COLO829 (cell line): ENCODE measurements around the gene PPEF2.
A peak's percentile ranks its signal among the peaks of the same experiment; 100 is the strongest.
"Not testable (repeated sequence)": the region's sequence is repeated elsewhere in the genome, so short reads cannot be mapped to it uniquely, and the experiment has no call there.

ENCODE experiments used
- DNase-seq: peaks from one replicate; pipeline ENCODE4 v3.0.0; 2012; ENCODE audit warnings: low spot score

The PPEF2 gene, protein sequence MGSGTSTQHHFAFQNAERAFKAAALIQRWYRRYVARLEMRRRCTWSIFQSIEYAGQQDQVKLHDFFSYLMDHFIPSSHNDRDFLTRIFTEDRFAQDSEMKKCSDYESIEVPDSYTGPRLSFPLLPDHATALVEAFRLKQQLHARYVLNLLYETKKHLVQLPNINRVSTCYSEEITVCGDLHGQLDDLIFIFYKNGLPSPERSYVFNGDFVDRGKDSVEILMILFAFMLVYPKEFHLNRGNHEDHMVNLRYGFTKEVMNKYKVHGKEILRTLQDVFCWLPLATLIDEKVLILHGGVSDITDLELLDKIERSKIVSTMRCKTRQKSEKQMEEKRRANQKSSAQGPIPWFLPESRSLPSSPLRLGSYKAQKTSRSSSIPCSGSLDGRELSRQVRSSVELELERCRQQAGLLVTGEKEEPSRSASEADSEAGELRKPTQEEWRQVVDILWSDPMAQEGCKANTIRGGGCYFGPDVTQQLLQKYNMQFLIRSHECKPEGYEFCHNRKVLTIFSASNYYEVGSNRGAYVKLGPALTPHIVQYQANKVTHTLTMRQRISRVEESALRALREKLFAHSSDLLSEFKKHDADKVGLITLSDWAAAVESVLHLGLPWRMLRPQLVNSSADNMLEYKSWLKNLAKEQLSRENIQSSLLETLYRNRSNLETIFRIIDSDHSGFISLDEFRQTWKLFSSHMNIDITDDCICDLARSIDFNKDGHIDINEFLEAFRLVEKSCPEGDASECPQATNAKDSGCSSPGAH

DNA sequence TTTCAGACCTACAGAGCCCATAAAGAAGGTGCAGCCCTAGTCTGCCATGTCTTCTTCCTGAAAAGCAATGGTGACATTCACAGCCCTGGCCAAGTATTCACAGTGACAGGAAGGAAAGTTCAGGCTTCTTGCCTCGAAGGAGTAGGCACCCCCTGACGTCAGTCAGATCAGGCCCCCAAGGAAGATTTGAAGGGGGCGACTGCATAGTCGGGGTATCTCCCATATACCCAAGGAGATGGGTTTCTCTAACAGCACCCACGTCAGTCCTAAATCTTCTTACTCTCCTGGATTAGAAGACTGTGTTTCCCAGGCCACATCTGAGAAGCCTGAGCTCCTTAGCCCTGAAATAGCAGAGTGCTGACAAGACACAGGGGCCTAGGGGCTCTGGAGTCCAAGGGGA lies at the start of gene PPEF2:
TSS of gene PPEF2 (minus strand) at position 101 of the 400 bp plus-strand sequence. CDS start 6,127 bp downstream, outside the sequence.
- no peak for DNase-seq

DNA sequence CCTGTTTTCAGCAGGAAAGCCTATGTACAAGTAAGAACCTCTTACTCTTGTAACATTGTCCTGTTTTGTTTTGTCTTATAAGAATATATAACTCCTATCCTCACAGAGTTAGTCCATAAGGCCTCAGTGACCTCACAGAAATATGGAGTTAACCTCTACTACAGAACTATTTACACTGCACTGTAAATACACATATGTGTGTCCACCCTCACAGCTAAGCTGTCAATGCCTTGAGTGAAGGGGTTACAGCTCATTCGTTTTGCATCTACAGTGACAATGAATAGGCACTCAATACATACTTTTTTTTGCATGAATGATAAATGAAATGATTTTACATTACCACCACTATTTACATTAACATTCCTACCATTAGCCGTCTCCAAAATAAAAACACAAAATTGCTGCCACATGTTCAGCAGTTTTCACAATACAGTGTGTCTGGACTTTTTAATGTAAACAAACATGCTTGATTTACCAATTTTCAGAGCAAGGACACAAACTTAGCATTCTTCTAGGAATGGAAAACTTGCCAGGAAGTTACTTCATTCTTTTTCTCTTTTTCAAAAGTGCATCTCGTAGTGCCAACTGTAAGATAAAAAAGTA lies 48.1 kb upstream of the PPEF2 start:
- DNase-seq, result no peak

DNA sequence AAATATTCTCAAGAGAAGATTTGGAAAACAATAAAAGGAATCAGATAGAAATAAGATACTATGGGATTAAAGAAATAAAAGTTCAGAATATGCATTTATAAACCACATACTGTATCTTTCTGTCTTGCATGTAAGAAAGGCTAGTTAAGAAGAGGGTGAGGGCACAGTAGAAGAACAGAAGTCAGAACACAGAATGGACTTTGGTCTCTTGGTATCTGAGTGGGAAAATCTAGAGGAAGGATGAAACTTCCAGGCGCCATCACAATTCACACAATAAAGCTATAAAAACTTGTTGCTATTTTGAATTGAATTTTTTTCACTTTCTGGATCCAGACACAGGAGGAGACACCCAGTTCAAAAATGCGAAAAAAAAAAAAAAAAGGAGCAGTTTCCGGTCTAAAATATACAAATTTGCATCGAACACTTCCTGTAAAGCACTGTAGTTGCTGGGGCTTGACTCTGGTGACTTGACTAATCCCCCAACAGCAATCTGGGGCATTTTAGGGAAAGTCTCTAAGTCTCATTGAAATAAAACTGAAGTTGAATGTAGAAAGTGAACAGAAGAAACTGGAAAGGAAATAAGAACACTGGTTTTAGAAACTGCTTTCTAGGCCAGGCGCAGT lies 46.7 kb upstream of the PPEF2 start:
- no peak for DNase-seq

DNA sequence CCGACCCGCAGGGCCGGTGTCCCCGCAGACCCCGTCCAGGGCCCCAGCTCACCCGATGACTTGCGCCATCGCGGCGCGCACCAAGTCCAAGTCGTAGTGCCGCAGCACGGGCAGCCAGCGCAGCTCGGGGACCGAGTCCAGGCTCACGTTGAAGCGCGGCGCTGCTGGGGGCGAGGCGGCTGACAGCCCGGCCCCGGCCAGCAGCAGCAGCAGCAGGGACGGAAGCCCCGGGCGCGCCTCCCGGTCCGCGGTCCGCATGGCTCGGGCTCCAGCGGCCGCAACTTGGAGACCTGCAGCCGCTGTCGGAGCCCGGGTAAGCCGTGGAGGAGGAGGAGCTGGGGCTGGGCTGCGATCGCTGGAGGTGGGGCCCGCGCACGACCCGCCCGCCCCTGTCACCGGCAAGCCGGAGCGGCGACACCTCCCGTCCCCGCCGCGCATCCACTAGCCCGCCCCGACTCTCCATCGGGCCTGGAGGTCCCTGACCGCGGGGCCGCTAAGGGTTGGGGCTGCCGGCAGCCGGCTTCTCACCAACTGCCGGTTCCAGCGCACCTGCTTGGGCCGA lies 38.5 kb upstream of the PPEF2 start, which contains the start of gene NAAA:
TSS of gene NAAA (minus strand) at position 322 of the 562 bp plus-strand sequence. CDS start at position 258, 64 bp downstream.
- DNase-seq, result no peak

DNA sequence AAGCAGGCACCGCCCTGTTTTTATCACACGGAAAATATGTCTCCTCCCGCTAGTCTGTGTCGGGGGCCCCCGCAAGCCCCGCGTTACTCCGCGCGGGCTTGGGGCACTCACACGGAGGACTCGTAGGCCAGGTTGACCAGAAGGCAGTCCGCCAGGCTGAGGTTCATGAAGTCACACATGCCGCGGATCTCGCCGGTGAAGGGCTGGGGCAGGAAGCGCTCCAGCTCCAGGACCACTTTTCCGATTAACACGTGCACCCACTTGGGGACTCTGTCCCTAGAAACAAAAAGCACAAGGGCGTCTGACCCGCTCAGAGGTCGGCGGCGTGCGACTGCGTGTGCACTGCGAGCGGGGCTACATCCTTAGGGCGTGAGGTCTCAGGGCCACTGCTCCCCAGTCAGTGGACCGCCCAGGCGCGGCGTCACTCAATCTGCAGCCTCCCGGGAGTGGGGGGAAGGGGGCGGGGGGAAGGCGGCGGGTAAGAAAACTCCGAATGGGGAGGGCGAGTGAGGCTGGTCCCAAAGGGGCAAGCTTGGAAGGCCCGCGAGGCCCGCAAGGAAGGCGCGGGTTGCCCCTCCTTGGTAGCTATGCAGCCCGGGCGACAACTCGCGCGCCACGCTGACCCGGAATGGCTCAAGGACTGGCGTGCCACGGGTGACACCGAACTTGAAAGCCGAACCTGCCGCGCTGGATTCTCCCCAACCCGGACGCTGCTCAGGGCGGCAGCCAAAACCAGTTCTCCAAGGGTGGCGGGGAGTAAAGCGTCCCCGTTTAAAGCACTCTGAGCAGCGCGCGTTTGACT lies 37.8 kb upstream of the PPEF2 start:
- no peak for DNase-seq

DNA sequence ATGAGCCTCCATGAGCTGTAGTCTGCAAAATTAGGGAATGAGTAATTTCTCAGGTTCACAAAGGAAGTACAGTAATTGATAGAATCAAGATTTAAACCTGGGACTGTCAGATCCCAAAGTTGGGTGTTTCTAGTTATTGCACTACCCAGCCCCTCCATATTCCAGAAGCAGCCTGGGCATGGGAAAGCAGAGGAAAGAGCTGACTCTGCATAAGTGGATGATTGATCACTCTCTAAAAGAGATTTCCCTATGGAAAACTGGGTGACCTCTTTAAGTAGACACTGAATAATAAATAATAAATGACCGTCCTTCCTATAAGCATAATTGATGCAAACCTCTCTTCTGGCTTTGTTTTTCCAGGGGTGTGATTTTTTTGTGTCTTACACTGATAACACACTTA lies 33.4 kb upstream of the PPEF2 start:
- no peak for DNase-seq

DNA sequence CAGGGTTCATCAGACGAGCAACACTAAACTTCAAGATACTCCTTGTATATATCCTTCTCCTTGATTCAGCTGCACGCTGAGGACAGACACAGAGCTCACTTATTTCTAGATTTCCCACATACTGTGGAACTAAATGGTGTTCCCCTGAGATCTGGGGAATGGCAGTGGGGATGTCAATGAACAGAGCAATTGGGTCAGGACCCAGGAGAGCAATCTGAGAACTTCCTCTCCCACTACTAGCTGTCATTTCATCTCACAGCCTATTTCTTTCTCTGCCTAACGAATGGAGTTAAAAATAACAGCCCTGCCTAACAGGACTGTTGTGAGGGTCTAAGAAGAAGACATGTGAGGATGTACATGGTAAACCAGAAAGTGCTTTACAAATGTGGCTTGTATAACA lies 27.9 kb upstream of the PPEF2 start:
- DNase-seq, result no peak

DNA sequence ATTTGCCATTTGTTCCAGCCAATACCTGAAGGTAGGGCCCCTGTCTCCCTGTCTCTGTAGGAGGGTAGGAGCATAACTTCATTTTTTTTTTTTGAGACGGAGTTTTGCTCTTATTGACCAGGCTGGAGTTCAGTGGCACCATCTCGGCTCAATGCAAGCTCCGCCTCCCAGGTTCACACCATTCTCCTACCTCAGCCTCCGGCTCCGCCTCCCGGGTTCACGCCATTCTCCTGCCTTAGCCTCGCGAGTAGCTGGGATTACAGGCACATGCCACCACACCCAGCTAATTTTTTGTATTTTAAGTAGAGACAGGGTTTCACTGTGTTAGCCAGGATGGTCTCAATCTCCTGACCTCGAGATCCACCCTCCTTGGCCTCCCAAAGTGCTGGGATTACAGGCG lies 22.7 kb upstream of the PPEF2 start:
- DNase-seq, result not testable (repeated sequence)

DNA sequence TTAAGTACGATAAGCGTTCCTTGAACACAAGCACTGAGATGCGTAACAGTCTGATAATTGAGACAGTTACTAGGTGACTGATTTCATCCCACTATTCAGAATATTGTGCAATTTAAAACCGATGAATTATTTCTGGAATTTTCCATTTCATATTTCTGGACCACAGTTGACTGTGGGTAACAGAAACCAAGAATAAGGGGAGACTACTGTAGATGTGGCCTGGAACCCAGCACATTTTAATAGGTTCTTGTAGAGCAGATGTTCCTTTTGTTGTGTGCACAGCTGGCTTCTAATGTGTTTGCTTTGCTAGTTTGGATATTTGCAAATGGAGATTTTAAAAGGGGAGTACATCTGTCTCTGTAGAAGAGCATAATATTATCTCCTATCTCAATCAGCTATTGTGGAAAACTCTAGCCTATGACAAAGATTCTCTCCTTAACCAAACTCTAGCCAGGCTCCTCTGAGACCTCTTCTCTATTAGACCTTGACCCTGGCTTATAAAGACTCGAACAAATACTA lies 22.1 kb upstream of the PPEF2 start:
- DNase-seq, result no peak

DNA sequence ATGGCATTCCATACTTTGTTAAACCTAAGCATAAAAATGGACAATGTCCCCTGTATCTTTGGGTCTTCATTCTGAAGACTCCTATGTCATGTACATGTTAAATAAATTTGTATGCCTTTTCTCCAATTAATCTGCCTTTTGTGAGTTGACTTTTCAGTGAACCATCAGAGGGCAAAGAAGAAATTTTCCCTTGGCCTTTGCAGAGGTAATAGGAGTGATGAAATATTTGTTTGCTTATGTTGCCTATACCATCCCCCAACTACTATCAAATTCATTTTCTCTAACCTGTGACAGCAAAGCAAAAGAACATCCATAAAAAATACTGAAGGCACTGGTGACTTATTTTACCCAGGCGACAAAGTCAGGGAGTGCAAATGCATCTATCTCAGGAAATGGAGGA lies 20.3 kb upstream of the PPEF2 start:
- no peak for DNase-seq

DNA sequence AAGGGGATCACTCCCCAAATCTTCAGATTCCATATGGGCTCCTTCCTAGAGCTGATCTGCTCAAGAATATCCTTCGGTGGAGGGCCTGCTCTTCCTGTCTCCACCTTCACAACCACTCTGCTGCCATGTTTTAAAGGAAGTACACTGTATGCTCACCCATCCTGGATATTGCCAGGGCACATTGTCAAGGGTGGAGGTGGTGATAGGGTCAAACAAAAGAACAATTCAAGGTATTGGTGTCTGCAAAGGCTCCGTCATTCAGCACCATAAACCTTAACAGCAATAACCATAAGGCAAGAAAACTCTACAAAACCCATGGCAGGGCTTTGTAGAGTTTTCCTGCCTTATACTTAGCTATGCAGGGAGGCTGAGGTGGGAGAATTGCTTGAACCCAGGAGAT lies 19.7 kb upstream of the PPEF2 start:
- no peak for DNase-seq

DNA sequence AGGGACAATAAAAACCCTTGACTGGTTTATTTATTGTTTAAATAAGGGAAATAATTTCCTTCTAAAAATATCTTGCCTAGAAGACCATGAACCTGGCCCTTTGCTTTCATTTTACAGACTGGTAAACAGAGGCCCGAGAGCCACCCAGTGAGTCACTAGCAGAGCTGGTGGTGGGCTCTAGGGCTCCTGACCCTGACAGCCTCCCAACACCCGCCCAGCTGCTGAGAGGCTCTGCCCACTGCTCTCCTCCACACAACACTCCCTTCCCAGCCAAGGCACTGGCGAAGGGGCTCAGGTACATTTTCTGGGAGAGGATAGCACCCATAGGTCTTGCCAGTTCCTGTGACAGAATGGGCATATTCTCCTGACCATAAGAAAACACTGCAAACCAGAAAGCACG lies 18.1 kb upstream of the PPEF2 start:
- DNase-seq, result no peak

DNA sequence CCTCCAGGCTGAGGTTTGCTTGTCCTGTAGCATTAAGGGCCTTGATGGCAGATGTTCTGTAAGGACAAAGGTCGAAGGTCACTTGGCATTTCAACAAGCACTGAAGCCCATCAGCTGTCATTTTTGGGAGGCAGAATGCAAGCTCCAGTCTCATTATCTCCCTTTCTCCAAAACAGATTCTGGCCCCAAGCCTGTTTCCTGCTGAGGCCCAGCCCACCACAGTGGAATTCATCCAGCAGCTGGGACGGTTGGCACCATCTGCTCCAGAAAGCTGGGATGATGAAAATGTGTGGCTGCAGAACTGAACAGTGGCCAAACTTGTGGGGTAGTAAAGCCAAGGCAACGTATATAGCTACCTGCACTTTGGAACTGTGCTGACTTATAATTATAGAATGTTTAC lies 17.7 kb upstream of the PPEF2 start:
- no peak for DNase-seq

DNA sequence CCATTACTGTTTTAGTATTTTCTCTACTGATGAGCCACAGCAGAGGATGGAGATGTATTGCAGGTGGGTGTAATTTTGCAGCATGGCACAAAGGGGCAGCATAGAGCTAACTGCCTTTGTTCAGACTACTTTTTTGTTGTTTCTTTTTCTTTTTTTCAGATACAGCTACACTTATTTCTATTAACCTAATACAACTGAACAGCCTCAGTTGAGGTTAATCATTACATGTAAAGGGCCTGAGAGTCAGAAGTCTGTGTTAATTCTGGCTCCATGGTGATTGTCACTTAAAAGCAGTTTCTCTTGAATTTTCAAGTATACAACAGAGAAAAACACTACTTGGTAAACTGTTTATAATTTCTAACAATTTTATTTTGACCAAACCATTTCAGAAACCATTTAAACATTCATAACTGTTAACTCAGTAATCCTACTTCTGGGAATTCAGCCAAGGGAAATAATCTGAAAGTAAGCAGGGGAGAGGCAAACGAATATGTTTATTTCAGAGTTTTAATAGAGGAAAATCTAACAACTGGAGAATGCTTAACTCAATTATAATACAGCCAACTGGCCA lies 13.9 kb upstream of the PPEF2 start:
- peak; percentile 71 for DNase-seq

DNA sequence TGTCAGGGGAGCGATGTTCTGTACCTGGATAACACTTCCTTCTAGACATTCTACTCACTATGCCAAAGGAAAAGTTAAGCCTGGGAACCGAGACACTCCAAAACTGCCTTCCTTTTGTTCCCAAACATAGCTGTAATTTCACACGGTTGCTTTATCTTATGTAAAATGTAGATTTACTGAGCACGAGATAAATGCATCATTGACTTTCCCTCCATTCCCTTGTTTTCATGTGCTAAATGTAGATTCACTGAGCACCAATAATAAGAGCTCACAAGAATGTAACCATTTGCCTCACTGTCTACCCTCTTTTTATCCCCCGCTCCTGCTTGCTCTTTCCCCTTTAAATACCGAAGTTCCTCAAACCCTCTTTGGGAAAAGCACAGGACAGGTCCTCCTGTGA lies 10.7 kb upstream of the PPEF2 start:
- no peak for DNase-seq

DNA sequence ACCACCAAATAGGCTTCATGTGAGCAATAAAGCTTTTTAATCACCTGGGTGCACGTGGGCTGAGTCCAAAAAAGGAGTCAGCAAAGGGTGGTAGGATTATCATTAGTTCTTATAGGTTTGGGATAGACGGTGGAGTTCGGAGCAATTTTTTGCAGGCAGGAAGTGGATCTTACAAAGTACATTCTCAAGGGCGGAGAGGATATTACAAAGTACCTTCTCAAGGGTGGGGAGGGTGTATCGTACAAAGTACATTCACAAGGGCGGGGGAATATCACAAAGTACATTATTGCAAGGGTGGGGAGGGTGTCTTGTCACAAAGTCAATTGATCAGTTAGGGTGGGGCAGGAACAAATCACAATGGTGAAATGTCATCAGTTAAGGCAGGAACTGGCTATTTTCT lies 8.6 kb upstream of the PPEF2 start:
- DNase-seq, result not testable (repeated sequence)

DNA sequence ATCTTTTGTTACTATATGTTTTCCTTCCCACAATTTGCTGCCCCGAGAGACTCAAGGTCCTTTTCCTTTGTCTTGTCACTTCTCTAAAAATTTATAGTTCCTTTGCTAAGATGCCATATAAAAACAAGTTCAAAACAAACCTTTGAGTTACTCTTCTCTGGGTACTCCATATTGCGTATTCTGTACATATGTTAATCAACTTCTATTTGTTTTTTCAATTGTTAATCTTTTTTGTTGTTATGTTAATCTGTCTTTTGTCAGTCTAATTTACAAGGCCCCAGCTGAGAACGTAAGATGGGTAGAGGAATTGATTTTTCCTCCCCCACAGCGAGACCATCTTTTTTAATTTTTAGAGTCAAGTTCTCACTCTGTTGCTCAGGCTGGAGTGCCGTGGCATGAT lies 7.2 kb upstream of the PPEF2 start:
- DNase-seq, result no peak

DNA sequence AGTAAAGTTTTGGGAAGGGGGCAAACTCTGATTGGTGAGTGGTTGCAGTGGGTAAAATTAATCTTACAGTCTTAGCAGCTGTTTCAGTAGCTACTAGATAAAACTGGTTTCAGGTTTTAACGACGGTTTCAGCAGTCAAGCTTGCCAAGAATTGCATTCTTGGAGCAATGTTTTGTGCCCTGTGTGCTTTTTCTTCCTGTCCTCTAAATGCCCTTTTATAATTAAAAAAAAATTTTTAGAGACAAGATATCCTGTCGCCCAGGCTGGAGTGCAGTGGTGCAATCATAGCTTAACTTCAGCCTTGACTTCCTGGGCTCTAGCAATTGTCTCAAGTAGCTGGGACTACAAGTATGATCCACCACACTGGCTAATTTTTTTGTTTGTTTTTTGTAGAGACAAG lies 6.3 kb upstream of the PPEF2 start:
- DNase-seq, result no peak

DNA sequence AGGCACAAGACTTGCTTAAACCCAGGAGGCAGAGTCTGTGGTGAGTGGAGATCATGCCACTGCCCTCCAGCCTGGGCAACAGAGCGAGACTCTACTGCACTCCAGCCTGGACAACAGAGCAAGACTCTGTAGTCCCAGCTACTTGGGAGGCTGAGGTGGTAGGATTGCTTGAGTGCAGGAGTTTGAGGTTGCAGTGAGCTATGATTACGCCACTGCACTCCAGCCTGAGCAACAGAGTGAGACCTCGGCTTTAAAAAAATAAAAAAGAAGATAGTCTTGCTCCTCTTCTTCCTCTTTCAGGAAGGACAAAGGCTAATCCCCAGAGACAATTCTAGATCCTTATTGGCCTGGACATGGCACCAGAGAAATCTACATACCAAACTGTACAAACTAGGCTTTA lies 5.7 kb upstream of the PPEF2 start:
- DNase-seq, result no peak

DNA sequence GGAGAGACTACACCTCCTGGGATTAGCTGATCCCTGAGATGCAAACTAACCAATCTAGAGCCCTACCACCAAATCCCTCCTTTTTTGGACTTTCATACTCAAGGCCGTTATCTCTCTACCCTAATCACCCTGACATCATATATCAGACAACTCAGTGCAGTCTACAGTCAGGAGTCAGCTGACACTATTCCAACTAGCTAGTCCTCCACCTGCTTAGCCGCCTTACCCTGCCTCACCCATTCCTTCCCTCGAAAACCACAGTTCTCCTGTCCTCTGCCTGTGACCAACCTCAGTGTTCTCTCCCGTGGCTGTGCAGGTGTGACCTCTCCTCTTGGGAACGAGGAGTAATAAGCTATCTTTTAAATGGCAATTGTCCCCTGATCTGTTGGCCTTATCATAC lies 1.8 kb upstream of the PPEF2 start:
- DNase-seq, result no peak

DNA sequence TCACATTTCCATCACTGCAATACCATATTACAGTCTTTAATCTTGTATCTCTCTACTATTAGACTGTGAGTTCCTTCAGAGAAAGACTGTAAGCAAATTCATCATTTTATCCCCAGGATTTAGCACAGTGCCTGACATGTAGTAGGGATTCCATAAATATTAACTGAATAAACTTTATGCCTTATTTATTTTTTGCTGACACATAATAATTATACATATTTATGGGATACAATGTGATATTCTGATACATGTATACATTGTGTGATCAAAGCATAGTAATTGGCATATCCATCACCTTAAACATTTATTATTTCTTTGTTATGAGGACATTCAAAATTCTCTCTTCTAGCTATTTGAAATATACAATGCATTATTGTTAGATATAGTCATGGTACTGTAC lies 3.7 kb downstream of the PPEF2 start:
- DNase-seq, result no peak
